WTC11 (cell line): ENCODE data around the gene GRIA4. TPM values are rescaled to one million over a fixed set of nuclear protein-coding genes. Genes with fewer than 3 reads are reported as not detected.

Experiments used
- ATAC-seq: fragments of 200-7000 bp; cut with Tn5 transposase; 2 replicates; pipeline ENCODE4 v1.10.0; 2021; ENCODE audit warnings: mild to moderate bottlenecking, moderate library complexity
- CTCF ChIA-PET: fragments of 300-600 bp; sonication (Branson Sonifier 250); formaldehyde crosslinking; loops from one replicate; lab custom pipeline; 2021; ENCODE audit warnings: antibody characterized with exemption; lab: Charles Lee
- POLR2A ChIA-PET: fragments of 350-600 bp; sonication (Branson Sonifier 250); formaldehyde crosslinking; loops from one replicate; lab custom pipeline; 2021; ENCODE audit warnings: antibody characterized with exemption; lab: Charles Lee
- DNase-seq: peaks from one replicate; pipeline ENCODE4 v3.0.0; 2021; ENCODE audit warnings: low spot score
- H3K27ac Mint-ChIP-seq: 2 replicates; pipeline ENCODE4 v1.8.0; 2021; ENCODE audit warnings: mixed read lengths
- H3K27me3 Mint-ChIP-seq: 2 replicates; pipeline ENCODE4 v1.8.0; 2021; ENCODE audit warnings: low read depth, mild to moderate bottlenecking, moderate library complexity, mixed read lengths
- H3K36me3 Mint-ChIP-seq: 2 replicates; pipeline ENCODE4 v1.8.0; 2021; ENCODE audit warnings: mixed read lengths
- H3K4me1 Mint-ChIP-seq: 2 replicates; pipeline ENCODE4 v1.8.0; 2022; ENCODE audit warnings: mixed read lengths
- H3K4me3 Mint-ChIP-seq: 2 replicates; pipeline ENCODE4 v1.8.0; 2021; ENCODE audit warnings: mild to moderate bottlenecking, moderate library complexity, mixed read lengths
- H3K9me3 Mint-ChIP-seq: 2 replicates; pipeline ENCODE4 v1.8.0; 2021; ENCODE audit warnings: mixed read lengths
- CREM ChIP-seq: sonication (generic); formaldehyde crosslinking; IDR thresholded peaks from 2 replicates; pipeline ENCODE4 v1.8.1; 2022; ENCODE audit warnings: mild to moderate bottlenecking, missing genetic modification reagents, moderate library complexity
- ELF4 ChIP-seq: sonication (generic); formaldehyde crosslinking; IDR thresholded peaks from 2 replicates; pipeline ENCODE4 v1.8.1; 2022; ENCODE audit warnings: low read depth, mild to moderate bottlenecking, moderate library complexity, missing genetic modification reagents
- ETV6 ChIP-seq: sonication (generic); formaldehyde crosslinking; IDR thresholded peaks from 2 replicates; pipeline ENCODE4 v1.8.1; 2022; ENCODE audit warnings: mild to moderate bottlenecking, missing genetic modification reagents
- FOXP4 ChIP-seq: sonication (generic); formaldehyde crosslinking; IDR thresholded peaks from 2 replicates; pipeline ENCODE4 v1.8.0; 2022; ENCODE audit warnings: mild to moderate bottlenecking, missing genetic modification reagents
- GABPB1 ChIP-seq: sonication (generic); formaldehyde crosslinking; IDR thresholded peaks from 2 replicates; pipeline ENCODE4 v1.8.1; 2023; ENCODE audit warnings: mild to moderate bottlenecking, missing genetic modification reagents
- JAZF1 ChIP-seq: fragments of 250-450 bp; sonication (Bioruptor Pico); IDR thresholded peaks from 2 replicates; pipeline ENCODE4 v1.9.0; 2021; ENCODE audit warnings: moderate library complexity, mild to moderate bottlenecking, inconsistent platforms
- MXD4 ChIP-seq: fragments of 250-450 bp; sonication (Bioruptor Pico); IDR thresholded peaks from 2 replicates; pipeline ENCODE4 v1.8.0; 2021; ENCODE audit warnings: mild to moderate bottlenecking, moderate library complexity, borderline replicate concordance
- NR1H2 ChIP-seq: sonication (generic); formaldehyde crosslinking; IDR thresholded peaks from 2 replicates; pipeline ENCODE4 v1.9.0; 2021; ENCODE audit warnings: mild to moderate bottlenecking, moderate library complexity, missing genetic modification reagents
- RORB ChIP-seq: fragments of 250-450 bp; sonication (Bioruptor Pico); IDR thresholded peaks from 2 replicates; pipeline ENCODE4 v1.9.0; 2021; ENCODE audit warnings: mild to moderate bottlenecking
- STAT6 ChIP-seq: sonication (generic); formaldehyde crosslinking; conservative IDR thresholded peaks from 2 replicates; pipeline ENCODE4 v1.8.1; 2023; ENCODE audit warnings: mild to moderate bottlenecking, low read depth, missing genetic modification reagents, moderate library complexity
- TEAD4 ChIP-seq: sonication (generic); formaldehyde crosslinking; IDR thresholded peaks from 2 replicates; pipeline ENCODE4 v1.8.0; 2022; ENCODE audit warnings: mild to moderate bottlenecking, missing genetic modification reagents
- USF2 ChIP-seq: sonication (generic); formaldehyde crosslinking; IDR thresholded peaks from 2 replicates; pipeline ENCODE4 v1.8.1; 2023; ENCODE audit warnings: mild to moderate bottlenecking, missing genetic modification reagents, moderate library complexity
- ZNF396 ChIP-seq: fragments of 250-450 bp; sonication (Bioruptor Pico); IDR thresholded peaks from 2 replicates; pipeline ENCODE4 v1.8.0; 2021; ENCODE audit warnings: mild to moderate bottlenecking, moderate library complexity, borderline replicate concordance
- total RNA-seq: library from RNA; stranded (reverse); gene quantifications from 3 replicates; pipeline ENCODE4 v1.2.3, GENCODE V29; 2021
- TF ChIP-seq, protein P1 (sequence below): sonication (generic); formaldehyde crosslinking; IDR thresholded peaks from 2 replicates; pipeline ENCODE4 v1.8.0; 2023; ENCODE audit warnings: missing genetic modification reagents, mild to moderate bottlenecking, borderline replicate concordance
- TF ChIP-seq, protein P2 (sequence below): sonication (generic); formaldehyde crosslinking; IDR thresholded peaks from 2 replicates; pipeline ENCODE4 v1.8.1; 2023; ENCODE audit warnings: mild to moderate bottlenecking, missing genetic modification reagents
- TF ChIP-seq, protein P3 (sequence below): sonication (generic); formaldehyde crosslinking; IDR thresholded peaks from 2 replicates; pipeline ENCODE4 v1.8.0; 2022; ENCODE audit warnings: mild to moderate bottlenecking, missing genetic modification reagents

GRIA4 gene
- total RNA-seq, 1 experiment from 2014 or later, result 11.4 TPM

DNA sequence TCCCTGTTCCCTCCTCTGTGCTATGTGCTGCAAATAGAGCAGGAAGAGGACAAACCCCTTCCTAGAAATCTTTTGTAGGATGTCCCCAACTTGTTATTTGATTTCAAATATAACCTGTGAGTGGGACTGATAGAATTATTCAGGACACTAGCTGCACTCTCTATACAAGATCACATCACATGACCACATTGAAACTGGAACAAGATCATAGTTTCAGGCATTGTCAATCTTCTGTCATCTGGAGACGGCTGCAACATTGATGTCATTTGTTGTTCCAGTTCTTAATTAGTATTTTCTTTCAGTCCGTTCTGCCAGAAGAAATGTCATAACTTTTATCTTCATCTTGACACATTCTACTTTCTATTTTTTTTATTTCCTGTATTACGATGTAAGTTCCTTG, 89.3 kb downstream of the GRIA4 start:
- no peaks in the 10 kb centered on the region for H3K27me3 Mint-ChIP-seq
- TF ChIP-seq ELF4 (CRISPR knock-in tag) (no peak), JAZF1 (CRISPR knock-in tag) (no peak), MXD4 (CRISPR knock-in tag) (no peak), GABPB1 (no peak), USF2 (CRISPR knock-in tag) (no peak), RORB (CRISPR knock-in tag) (no peak), FOXP4 (CRISPR knock-in tag) (no peak), STAT6 (CRISPR knock-in tag) (no peak), ETV6 (CRISPR knock-in tag) (no peak), CREM (no peak), TEAD4 (CRISPR knock-in tag) (no peak), NR1H2 (CRISPR knock-in tag) (no peak), ZNF396 (CRISPR knock-in tag) (no peak)
- TF ChIP-seq, protein P1, sequence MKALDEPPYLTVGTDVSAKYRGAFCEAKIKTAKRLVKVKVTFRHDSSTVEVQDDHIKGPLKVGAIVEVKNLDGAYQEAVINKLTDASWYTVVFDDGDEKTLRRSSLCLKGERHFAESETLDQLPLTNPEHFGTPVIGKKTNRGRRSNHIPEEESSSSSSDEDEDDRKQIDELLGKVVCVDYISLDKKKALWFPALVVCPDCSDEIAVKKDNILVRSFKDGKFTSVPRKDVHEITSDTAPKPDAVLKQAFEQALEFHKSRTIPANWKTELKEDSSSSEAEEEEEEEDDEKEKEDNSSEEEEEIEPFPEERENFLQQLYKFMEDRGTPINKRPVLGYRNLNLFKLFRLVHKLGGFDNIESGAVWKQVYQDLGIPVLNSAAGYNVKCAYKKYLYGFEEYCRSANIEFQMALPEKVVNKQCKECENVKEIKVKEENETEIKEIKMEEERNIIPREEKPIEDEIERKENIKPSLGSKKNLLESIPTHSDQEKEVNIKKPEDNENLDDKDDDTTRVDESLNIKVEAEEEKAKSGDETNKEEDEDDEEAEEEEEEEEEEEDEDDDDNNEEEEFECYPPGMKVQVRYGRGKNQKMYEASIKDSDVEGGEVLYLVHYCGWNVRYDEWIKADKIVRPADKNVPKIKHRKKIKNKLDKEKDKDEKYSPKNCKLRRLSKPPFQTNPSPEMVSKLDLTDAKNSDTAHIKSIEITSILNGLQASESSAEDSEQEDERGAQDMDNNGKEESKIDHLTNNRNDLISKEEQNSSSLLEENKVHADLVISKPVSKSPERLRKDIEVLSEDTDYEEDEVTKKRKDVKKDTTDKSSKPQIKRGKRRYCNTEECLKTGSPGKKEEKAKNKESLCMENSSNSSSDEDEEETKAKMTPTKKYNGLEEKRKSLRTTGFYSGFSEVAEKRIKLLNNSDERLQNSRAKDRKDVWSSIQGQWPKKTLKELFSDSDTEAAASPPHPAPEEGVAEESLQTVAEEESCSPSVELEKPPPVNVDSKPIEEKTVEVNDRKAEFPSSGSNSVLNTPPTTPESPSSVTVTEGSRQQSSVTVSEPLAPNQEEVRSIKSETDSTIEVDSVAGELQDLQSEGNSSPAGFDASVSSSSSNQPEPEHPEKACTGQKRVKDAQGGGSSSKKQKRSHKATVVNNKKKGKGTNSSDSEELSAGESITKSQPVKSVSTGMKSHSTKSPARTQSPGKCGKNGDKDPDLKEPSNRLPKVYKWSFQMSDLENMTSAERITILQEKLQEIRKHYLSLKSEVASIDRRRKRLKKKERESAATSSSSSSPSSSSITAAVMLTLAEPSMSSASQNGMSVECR, result no peak
- TF ChIP-seq, protein P2, sequence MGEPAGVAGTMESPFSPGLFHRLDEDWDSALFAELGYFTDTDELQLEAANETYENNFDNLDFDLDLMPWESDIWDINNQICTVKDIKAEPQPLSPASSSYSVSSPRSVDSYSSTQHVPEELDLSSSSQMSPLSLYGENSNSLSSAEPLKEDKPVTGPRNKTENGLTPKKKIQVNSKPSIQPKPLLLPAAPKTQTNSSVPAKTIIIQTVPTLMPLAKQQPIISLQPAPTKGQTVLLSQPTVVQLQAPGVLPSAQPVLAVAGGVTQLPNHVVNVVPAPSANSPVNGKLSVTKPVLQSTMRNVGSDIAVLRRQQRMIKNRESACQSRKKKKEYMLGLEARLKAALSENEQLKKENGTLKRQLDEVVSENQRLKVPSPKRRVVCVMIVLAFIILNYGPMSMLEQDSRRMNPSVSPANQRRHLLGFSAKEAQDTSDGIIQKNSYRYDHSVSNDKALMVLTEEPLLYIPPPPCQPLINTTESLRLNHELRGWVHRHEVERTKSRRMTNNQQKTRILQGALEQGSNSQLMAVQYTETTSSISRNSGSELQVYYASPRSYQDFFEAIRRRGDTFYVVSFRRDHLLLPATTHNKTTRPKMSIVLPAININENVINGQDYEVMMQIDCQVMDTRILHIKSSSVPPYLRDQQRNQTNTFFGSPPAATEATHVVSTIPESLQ (CRISPR knock-in tag), result no peak
- TF ChIP-seq, protein P3, sequence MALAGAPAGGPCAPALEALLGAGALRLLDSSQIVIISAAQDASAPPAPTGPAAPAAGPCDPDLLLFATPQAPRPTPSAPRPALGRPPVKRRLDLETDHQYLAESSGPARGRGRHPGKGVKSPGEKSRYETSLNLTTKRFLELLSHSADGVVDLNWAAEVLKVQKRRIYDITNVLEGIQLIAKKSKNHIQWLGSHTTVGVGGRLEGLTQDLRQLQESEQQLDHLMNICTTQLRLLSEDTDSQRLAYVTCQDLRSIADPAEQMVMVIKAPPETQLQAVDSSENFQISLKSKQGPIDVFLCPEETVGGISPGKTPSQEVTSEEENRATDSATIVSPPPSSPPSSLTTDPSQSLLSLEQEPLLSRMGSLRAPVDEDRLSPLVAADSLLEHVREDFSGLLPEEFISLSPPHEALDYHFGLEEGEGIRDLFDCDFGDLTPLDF (CRISPR knock-in tag), result no peak
- TF ChIP-seq, all 79 proteins: peak for 0
- ChIA-PET POLR2A (no interaction called here), CTCF (no interaction called here)
- ATAC-seq (no peak), DNase-seq (no peak)
- Mint-ChIP-seq H3K27ac (no peak overlapping the region), H3K4me1 (peaks cover 19% of the 10 kb centered on the region), H3K9me3 (no peaks in the 10 kb centered on the region), H3K4me3 (no peak overlapping the region), H3K36me3 (no peaks in the 10 kb centered on the region)
